Liver (tissue), 9 donors: ENCODE measurements around the gene SMIM29. TPM values are rescaled to one million over a fixed set of nuclear protein-coding genes. Genes with fewer than 3 reads are reported as not detected.
A peak's percentile ranks its signal among the peaks of the same experiment; 100 is the strongest.

ENCODE experiments used
- DNase-seq: peaks from one replicate; pipeline ENCODE4 v3.0.0-alpha.2; 2017; ENCODE audit warnings: low spot score
- H3K27ac ChIP-seq, 2 donors: one replicate each; pipeline ENCODE4 v1.7.0; 2013; ENCODE audit warnings: inconsistent platforms in 2 of 2, low read length in 2 of 2, control low read depth in 1 of 2, low read depth in 1 of 2, mild to moderate bottlenecking in 1 of 2
- H3K27me3 ChIP-seq, 4 donors: one replicate each; pipeline versions ENCODE4 v1.6.1 to v1.7.0; 2013; ENCODE audit warnings: low read length in 3 of 4, inconsistent platforms in 1 of 4, mild to moderate bottlenecking in 1 of 4, moderate library complexity in 1 of 4; ENCODE audit not compliant: control insufficient read depth in 4 of 4, insufficient read depth in 4 of 4
- H3K36me3 ChIP-seq, 4 donors: one replicate each; pipeline versions ENCODE4 v1.6.1 to v1.7.0; 2013; ENCODE audit warnings: low read length in 3 of 4, mild to moderate bottlenecking in 3 of 4, low read depth in 1 of 4, moderate library complexity in 1 of 4; ENCODE audit not compliant: control insufficient read depth in 4 of 4, insufficient read depth in 3 of 4
- H3K4me1 ChIP-seq, 4 donors: one replicate each; pipeline versions ENCODE4 v1.6.1 to v1.7.0; 2013; ENCODE audit warnings: low read length in 3 of 4, mild to moderate bottlenecking in 3 of 4, moderate library complexity in 1 of 4; ENCODE audit not compliant: control insufficient read depth in 4 of 4, insufficient read depth in 4 of 4
- H3K4me3 ChIP-seq, 3 donors: one replicate each; pipeline versions ENCODE4 v1.6.1 to v1.7.0; 2013; ENCODE audit warnings: low read length in 3 of 3, control low read depth in 1 of 3, low read depth in 1 of 3, mild to moderate bottlenecking in 1 of 3
- H3K9ac ChIP-seq, 2 donors: one replicate each; pipeline ENCODE4 v1.7.0; 2013; ENCODE audit warnings: low read length in 2 of 2, mild to moderate bottlenecking in 2 of 2, moderate library complexity in 2 of 2, control low read depth in 1 of 2, low read depth in 1 of 2
- H3K9me3 ChIP-seq, 4 donors: one replicate each; pipeline versions ENCODE4 v1.6.1 to v1.7.0; 2013; ENCODE audit warnings: low read length in 3 of 4; ENCODE audit not compliant: control insufficient read depth in 4 of 4
- ATF3 ChIP-seq: IDR thresholded peaks from 2 replicates; pipeline ENCODE4 v1.6.1; 2016; ENCODE audit warnings: antibody characterized with exemption
- CTCF ChIP-seq: fragments of 150-350 bp; IDR thresholded peaks from 2 replicates; pipeline ENCODE4 v1.5.1; 2017; ENCODE audit warnings: improper control_type of control experiment, low read depth, low read length; ENCODE audit not compliant: missing input control
- GABPA ChIP-seq, 2 donors: IDR thresholded peaks in 1 of 2; conservative IDR thresholded peaks in 1 of 2; 2 replicates each; pipeline ENCODE4 v1.6.1; 2016; ENCODE audit warnings: antibody characterized with exemption in 2 of 2, mild to moderate bottlenecking in 1 of 2, moderate library complexity in 1 of 2
- HNF4A ChIP-seq, 2 donors: conservative IDR thresholded peaks; 2 replicates each; pipeline ENCODE4 v1.6.1; 2016; ENCODE audit warnings: antibody characterized with exemption in 2 of 2, mild to moderate bottlenecking in 2 of 2
- JUND ChIP-seq, 2 donors: IDR thresholded peaks; 2 replicates each; pipeline ENCODE4 v1.6.1; 2016; ENCODE audit warnings: antibody characterized with exemption in 2 of 2
- NR2F2 ChIP-seq: IDR thresholded peaks from 2 replicates; pipeline ENCODE4 v1.6.1; 2016; ENCODE audit warnings: antibody characterized with exemption
- RAD21 ChIP-seq, 2 donors: IDR thresholded peaks; 2 replicates each; pipeline ENCODE4 v1.6.1; 2016; ENCODE audit warnings: antibody characterized with exemption in 2 of 2, mild to moderate bottlenecking in 2 of 2
- REST ChIP-seq: IDR thresholded peaks from 2 replicates; pipeline ENCODE4 v1.6.1; 2016; ENCODE audit warnings: antibody characterized with exemption, mild to moderate bottlenecking
- RXRA ChIP-seq, 2 donors: IDR thresholded peaks; 2 replicates each; pipeline ENCODE4 v1.6.1; 2017 to 2018; ENCODE audit warnings: antibody characterized with exemption in 2 of 2, mild to moderate bottlenecking in 1 of 2
- SP1 ChIP-seq: IDR thresholded peaks from 2 replicates; pipeline ENCODE4 v1.6.1; 2018; ENCODE audit warnings: antibody characterized with exemption, mild to moderate bottlenecking
- YY1 ChIP-seq: IDR thresholded peaks from 2 replicates; pipeline ENCODE4 v1.6.1; 2016; ENCODE audit warnings: antibody characterized with exemption, mild to moderate bottlenecking
- ZBTB33 ChIP-seq: IDR thresholded peaks from 2 replicates; pipeline ENCODE4 v1.6.1; 2016; ENCODE audit warnings: antibody characterized with exemption
- WGBS: extraction: QIAGEN DNeasy Blood & Tissue Kit; methylation state at CpG from one replicate; pipeline ENCODE4 v1.1.7; 2013; 5-methylcytosine and 5-hydroxymethylcytosine counted together
- polyA plus RNA-seq, 2 donors: library from polyadenylated mRNA; stranded (reverse) in 1 of 2; unstranded in 1 of 2; fragments of 200-250 nt in 1 of 2; fragments of >200 nt in 1 of 2; fragmentation: Nextera tagmentation in 1 of 2; extraction: Ambion mirVana in 1 of 2; gene quantifications; one replicate each; pipeline versions ENCODE4 v1.2.1 to v1.2.3, GENCODE V29; 2013 to 2015
- total RNA-seq, 2 donors: library from RNA; depleted of rRNA; stranded (reverse); fragments of >200 nt; gene quantifications; one replicate each; pipeline ENCODE4 v1.2.3, GENCODE V29; 2014
- donor health status: healthy.
- donor health status: healthy.
- donor health status: healthy.
- donor health status: healthy.
- donor health status: healthy.

SMIM29 gene
- total and polyA plus RNA-seq, 4 donors = 2.4 to 11.3 (median 6.7) TPM

- DNase-seq = no peak
- Histone ChIP-seq H3K36me3 (peaks cover 0 to 7% (median 0%) of the 10 kb centered on the region in 4 donors), H3K27ac (no peak overlapping the region), H3K9ac (no peak overlapping the region), H3K4me3 (no peak overlapping the region), H3K9me3 (no peaks in the 10 kb centered on the region), H3K4me1 (peaks cover 4 to 11% (median 7%) of the 10 kb centered on the region in 4 donors), H3K27me3 (no peaks in the 10 kb centered on the region)
- WGBS = 93% methylated on average over 4 of the region's 4 CpGs
- no peak for TF ChIP-seq HNF4A (conservative IDR thresholded peaks at IDR 0.05)
- no peak for TF ChIP-seq YY1
- TF ChIP-seq RAD21 (IDR thresholded peaks at IDR 0.05) = no peak
- no peak for TF ChIP-seq GABPA (IDR thresholded peaks at IDR 0.05 in 1 of 2, conservative IDR thresholded peaks at IDR 0.05 in 1 of 2)
- TF ChIP-seq ATF3 = no peak
- no peak for TF ChIP-seq RXRA (IDR thresholded peaks at IDR 0.05)
- no peak for TF ChIP-seq ZBTB33
Measured at GRCh38 chr6:34277763-34278112, 28.9 kb upstream of the SMIM29 start.

- Histone ChIP-seq H3K4me1 (peaks cover 4 to 11% (median 7%) of the 10 kb centered on the region in 4 donors), H3K27me3 (no peaks in the 10 kb centered on the region), H3K4me3 (no peak overlapping the region), H3K9ac (no peak overlapping the region), H3K9me3 (no peaks in the 10 kb centered on the region), H3K27ac (no peak overlapping the region), H3K36me3 (peaks cover 0 to 7% (median 0%) of the 10 kb centered on the region in 4 donors)
- no peak for DNase-seq
- TF ChIP-seq NR2F2 = no peak
- no peak for TF ChIP-seq JUND (IDR thresholded peaks at IDR 0.05)
- TF ChIP-seq SP1 = no peak
- peak in 1 of 2 donors; percentile 13 for TF ChIP-seq RAD21 (IDR thresholded peaks at IDR 0.05)
- no peak for TF ChIP-seq REST
- peak; percentile 77 to 87 for TF ChIP-seq RXRA (IDR thresholded peaks at IDR 0.05)
- no peak for TF ChIP-seq CTCF
- no peak for TF ChIP-seq ATF3
- TF ChIP-seq HNF4A (conservative IDR thresholded peaks at IDR 0.05) = peak; percentile 11 to 39
- 68% methylated on average over 10 of the region's 10 CpGs for WGBS
Measured at GRCh38 chr6:34276881-34277762, 28.3 kb upstream of the SMIM29 start.
